ENCODE results near the gene TMED1.
"Not testable (repeated sequence)": the region's sequence is repeated elsewhere in the genome, so short reads cannot be mapped to it uniquely, and the experiment has no call there.

Gene TMED1

DNA sequence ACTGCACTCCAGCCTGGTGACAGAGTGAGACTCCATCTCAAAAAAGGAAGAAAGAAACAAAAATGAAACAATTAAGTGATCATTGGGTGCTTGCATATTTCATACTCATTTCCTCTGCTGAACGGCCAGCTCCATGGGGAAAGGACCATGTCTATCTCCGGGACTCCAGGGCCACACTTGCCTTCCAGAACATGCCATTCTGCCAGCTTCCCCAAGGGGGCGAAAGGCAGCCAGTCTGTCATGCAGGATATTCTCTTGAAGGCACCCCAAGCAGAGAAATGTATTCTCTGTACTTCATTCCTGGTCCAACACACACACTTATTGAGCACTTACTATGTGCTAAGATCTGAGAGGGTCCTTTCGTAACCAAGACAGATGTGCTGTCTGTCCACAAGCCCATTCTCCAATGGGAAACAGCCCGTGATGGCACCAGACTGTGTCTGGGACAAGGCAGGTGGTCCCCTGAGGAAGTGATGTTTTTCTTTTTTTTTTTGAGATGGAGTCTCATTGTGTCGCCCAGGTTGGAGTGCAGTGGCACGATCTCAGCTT is 25.2 kb upstream of the TMED1 start:
- peak; percentile 61 for DNase-seq

DNA sequence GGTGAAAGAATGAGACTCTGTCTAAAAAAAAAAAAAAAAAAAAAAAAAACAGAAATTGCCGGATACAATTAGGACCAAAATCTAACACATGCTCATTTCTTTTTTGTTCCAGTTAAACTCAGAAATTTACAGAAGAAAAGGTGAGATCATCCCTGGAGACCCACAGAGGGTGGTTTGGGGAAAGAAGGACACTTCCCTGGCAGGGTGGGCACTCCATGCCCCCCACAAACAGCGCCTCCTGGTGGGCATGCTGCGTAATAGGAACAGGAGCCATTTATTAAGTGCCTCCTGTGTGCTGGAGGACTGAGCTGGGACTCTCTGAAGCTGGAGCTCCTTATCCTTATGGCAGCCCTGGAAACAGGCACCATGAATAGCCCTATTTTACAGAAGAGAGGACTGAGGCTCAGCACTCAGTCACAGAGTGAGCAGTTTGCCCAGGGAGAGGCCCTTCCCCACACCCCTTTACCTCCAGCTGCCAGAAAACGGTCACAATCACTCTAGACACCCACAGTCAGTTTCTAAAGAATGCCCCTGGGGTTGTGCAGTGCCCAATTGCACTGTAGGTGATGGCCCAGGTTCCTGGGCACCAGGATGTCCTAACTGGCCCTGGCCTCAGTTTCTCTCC is 22.3 kb upstream of the TMED1 start:
- peak; percentile 45 for DNase-seq

GRCh38 chr19:10856899-10857298 is 20.9 kb upstream of the TMED1 start:
- DNase-seq: not testable (repeated sequence)

GRCh38 chr19:10855879-10856522 is 20.0 kb upstream of the TMED1 start:
- peak; percentile 55 for DNase-seq

DNA sequence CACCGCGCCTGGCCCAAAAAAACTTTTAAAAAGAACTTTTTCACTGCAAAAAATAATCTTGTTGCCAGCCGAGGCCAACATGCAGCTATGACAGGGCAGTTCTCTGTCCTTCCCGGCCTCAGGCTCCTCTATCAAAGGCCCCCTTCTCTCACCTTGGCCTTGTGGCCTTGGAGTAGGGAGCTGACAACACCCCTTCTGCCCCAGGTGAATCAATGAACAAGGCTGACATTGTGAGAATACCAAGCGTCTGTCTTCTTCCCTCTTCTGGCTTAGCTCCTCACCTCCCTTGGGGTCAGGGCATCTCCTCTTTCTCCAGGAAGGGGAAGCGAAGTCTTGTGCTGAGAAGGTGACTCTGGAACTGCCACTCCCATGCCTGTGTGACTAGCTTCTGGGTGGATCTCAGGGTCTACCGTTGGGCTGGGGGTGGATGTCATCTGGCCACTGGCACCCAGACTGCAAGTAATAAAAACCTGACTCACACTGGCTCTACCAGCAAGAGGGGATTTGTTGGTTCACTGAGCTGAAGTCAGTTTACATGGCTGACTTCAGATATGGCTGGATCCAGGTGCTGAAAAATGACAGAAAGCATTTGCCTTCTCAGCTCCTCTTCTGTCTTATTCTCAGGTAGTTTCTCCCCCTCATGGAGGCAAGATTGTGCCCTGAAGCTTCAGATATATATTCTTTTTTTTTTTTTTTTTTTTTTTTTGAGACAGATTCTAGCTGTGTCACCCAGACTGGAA is 18.5 kb upstream of the TMED1 start:
- DNase-seq: no peak

DNA sequence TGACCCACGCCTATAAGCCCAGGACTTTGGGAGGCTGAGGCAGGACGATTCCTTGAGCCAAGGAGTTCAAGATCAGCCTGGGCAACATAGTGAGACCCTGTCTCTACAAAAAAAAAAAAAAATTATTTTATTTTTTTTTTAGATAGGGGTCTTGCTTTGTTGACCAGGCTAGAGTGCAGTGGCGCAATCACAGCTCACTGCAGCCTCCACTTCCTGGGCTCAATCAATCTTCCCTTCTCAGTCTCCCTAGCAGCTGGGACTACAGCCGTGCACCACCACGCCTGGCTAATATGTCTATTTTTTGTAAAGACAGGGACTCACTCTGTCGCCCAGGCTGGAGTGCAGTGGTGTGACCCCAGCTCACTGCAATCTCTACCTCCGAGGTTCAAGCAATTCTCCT is 16.9 kb upstream of the TMED1 start:
- DNase-seq: no peak

- no peak for DNase-seq
These were observed 16.2 kb upstream of the TMED1 start for GRCh38 chr19:10852098-10852800.

GRCh38 chr19:10850631-10851030 is 14.6 kb upstream of the TMED1 start:
- DNase-seq: no peak

DNA sequence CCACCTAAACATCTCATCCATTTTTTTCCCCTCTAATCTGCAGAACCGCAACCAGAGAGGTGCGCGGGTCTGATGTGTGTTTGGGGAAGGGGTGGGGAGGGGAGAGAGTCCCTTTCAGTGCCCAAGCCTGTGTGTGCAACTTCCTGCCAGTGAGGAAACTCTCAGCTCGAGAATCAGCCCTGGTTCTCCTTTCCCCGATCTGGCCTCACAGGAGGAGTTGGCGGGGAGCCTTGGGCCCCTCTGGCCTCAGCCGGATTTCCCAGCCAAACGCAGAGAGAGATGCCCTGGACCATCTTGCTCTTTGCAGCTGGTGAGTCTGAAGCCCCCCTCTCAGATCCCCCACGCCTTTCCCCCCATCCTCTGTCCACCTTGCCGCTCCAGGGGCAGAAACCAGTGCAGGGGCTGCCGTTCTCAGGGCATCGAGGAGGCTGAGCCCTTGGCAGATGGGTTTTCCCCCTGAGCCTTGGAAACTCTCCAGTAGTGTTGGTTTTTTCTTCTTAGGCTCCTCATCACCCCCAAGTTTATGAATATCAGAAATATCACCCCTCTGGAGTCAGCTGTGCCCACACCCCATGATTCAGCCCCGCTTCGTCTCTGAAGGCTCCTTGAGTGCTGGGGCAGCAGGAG is 12.3 kb upstream of the TMED1 start, which contains the start of gene C19orf38:
TSS of gene C19orf38 (plus strand) at position 186 of the 627 bp plus-strand sequence. CDS start at position 280, 94 bp downstream.
- peak; percentile 27 for DNase-seq

GRCh38 chr19:10846500-10847202 is 10.6 kb upstream of the TMED1 start:
- no peak for DNase-seq

DNA sequence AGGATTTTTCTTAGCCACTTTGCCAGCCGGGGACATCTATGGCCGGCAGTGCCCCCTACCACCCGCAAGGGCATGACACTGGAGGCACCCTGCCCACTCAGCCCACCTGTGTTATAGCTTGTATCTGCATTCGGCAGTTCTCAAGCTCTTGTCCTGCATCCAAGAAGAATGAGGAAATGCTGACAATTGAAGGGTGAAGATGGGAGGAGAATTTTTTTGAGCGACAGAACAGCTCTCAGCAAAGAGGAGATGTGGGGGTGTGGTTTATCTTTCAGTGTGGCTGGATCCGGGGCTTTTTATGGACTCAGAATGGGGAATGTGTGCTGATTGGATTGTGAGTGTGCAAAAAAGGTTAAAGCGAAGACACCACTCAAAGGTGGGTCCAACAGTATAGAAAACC is 6.8 kb upstream of the TMED1 start:
- DNase-seq: no peak

GRCh38 chr19:10839114-10840050 is 3.4 kb upstream of the TMED1 start:
- DNase-seq: no peak

- DNase-seq: no peak
These were observed 2.4 kb upstream of the TMED1 start for GRCh38 chr19:10838377-10838776.

DNA sequence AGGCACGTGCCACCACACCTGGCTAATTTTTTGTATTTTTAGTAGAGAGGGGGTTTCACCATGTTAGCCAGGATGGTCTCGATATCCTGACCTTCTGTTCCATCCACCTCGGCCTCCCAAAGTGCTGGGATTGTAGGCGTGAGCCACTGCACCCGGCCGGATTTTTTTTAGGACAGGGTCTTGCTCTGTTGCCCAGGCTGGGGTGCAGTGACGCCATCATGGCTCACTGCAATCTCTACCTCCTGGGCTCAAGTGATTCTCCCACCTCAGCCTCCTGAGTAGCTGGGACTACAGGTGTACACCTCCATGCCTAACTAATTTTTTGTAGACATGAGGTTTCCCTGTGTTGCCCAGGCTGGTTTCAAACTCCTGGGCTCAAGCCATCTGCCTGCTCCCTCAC is 1.6 kb upstream of the TMED1 start:
- not testable (repeated sequence) for DNase-seq

- DNase-seq: peak; percentile 93
These were observed 693 bp upstream of the TMED1 start for GRCh38 chr19:10836479-10837330.

DNA sequence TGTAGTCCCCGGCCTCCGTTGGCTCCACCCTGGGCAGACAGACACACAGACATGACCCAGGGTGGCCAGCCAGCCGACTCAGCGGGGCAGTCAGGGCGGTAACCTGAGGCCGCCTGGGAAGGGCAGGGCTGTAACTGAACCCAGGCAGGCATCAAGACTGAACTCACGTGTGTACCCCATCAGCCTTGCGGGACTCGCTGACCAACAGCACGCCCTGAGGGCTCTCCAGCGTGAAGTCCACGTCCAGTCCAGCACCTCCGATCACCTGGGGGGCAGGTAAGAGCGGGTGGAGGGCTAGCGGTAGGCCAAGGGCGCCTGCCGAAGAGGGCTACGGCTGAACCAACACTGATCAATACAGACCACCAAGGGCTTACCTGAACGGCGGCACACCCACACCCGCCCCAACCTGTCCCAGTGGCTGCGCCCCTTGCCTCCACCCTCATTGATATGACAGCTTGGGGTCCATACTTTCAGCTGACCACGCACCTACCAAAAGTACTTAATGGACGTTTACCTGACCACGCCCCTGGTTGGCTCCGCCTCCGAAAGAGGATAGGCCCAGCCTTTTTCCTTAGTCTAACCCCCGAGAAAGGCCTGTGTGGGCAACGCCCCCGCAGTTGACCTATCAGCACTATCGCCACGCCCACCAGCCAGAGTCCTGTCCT is 791 bp downstream of the TMED1 start:
- DNase-seq: no peak

GRCh38 chr19:10832939-10833296 is 3.1 kb downstream of the TMED1 start:
- DNase-seq: no peak

DNA sequence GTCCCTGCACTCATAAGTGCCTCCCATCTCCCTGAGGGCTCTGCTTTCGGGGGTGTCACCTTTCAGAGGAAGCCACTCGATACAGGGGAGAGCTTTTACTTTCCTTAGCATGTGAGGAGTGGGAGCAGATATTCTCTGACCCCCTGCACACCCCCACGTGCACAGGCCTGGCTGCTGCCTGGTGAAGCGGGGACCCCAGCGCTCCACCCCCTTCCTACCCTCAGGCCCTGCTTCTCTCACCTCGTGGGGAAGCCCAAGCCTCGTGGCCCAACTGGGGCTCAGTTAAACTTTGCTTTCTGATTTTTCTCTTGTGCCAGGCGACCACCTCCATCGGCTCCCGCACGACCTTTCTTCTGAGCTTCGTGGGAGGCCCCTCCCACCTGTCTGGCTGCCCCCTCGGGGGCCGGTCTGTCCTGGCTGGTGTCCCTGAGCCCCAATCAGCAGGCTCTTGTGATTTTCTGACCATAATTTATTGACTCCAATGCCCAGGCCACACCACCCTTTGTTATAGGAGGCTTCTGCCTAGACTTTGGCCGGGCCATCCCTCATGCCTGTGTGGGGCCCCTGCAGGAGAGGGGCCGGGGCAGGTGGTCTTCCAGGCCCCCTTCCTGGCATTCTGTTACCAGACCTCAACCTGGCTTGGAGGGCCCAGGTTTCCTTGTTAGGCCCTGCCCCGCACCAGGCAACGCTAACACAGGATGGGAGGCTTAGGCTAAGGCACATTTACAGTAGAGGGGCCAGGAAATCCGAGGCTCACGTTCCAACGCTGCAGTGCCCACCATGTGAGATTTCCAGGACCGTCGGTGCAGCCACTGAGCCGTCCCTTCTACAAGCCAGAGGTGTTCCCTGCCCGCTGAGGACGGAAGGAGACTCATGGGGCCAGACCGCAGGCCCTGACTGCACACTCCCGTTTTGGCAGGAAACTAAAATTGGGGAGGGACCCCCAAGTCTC is 3.7 kb downstream of the TMED1 start:
- DNase-seq: no peak
